ENCODE data around the gene DLEU7.

Gene DLEU7

GRCh38 chr13:50855681-50856080 lies 12.2 kb upstream of the DLEU7 start (continued):
- TF ChIP-seq ZNF398 (tag by site-specific recombination; IDR thresholded peaks at IDR 0.05): no peak
- TF ChIP-seq ZNF433 (tag by site-specific recombination; IDR thresholded peaks at IDR 0.05; ENCODE audit: low read depth): no peak
- TF ChIP-seq WT1 (tag by site-specific recombination; IDR thresholded peaks at IDR 0.05): no peak
- no peak for TF ChIP-seq ZBTB21 (tag by site-specific recombination; IDR thresholded peaks at IDR 0.05)
- TF ChIP-seq ZNF10 (tag by site-specific recombination; IDR thresholded peaks at IDR 0.05): no peak
- TF ChIP-seq ZNF174 (tag by site-specific recombination; IDR thresholded peaks at IDR 0.05): no peak

- Histone ChIP-seq H3K4me1 (ENCODE audit: control insufficient read depth, insufficient read depth, low read length) (no peaks in the 10 kb centered on the region), H3K27ac (ENCODE audit: extremely low read depth, low read depth, low read length) (no peak overlapping the region), H3K9me3 (ENCODE audit: control insufficient read depth, insufficient read depth, low read depth, low read length) (no peaks in the 10 kb centered on the region), H3K36me3 (ENCODE audit: control insufficient read depth in 2 of 2, insufficient read depth in 1 of 2, low read length in 2 of 2) (no peaks in the 10 kb centered on the region), H3K4me3 (ENCODE audit: low read depth, low read length) (no peak overlapping the region)
- TF ChIP-seq ZNF645 (tag by site-specific recombination; IDR thresholded peaks at IDR 0.05) (no peak), TCF7L2 (IDR thresholded peaks at IDR 0.05; ENCODE audit: borderline replicate concordance, low read depth, low read length) (no peak), ZNF544 (tag by site-specific recombination; IDR thresholded peaks at IDR 0.05) (no peak)
- ChIA-PET CTCF (no interaction called here), POLR2A (no interaction called here)
Observed at GRCh38 chr13:50850445-50850844, 7.0 kb upstream of the DLEU7 start.

GRCh38 chr13:50847501-50847900 lies 4.0 kb upstream of the DLEU7 start:
- ChIA-PET POLR2A (no interaction called here), CTCF (interaction anchor here (0.5 kb wide), 1 partner anchor 685 kb away, joined by 3 read pairs; no protein-coding TSS in a partner anchor)
- Histone ChIP-seq H3K9me3 (ENCODE audit: control insufficient read depth, insufficient read depth, low read depth, low read length) (no peaks in the 10 kb centered on the region), H3K27ac (ENCODE audit: extremely low read depth, low read depth, low read length) (no peak overlapping the region), H3K4me1 (ENCODE audit: control insufficient read depth, insufficient read depth, low read length) (no peaks in the 10 kb centered on the region), H3K4me3 (ENCODE audit: low read depth, low read length) (no peak overlapping the region), H3K36me3 (ENCODE audit: control insufficient read depth in 2 of 2, insufficient read depth in 1 of 2, low read length in 2 of 2) (no peaks in the 10 kb centered on the region)
- TF ChIP-seq ZNF513 (tag by site-specific recombination; IDR thresholded peaks at IDR 0.05) (no peak), ZSCAN30 (tag by site-specific recombination; IDR thresholded peaks at IDR 0.05) (no peak), ZNF830 (tag by site-specific recombination; IDR thresholded peaks at IDR 0.05; ENCODE audit: low read depth) (no peak), ZNF510 (tag by site-specific recombination; IDR thresholded peaks at IDR 0.05; ENCODE audit: insufficient replicate concordance) (no peak), ZNF112 (tag by site-specific recombination; IDR thresholded peaks at IDR 0.05) (no peak), KLF9 (tag by site-specific recombination; IDR thresholded peaks at IDR 0.05; ENCODE audit: low read depth) (no peak), ZSCAN18 (tag by site-specific recombination; IDR thresholded peaks at IDR 0.05) (no peak), ZBTB49 (tag by site-specific recombination; IDR thresholded peaks at IDR 0.05; ENCODE audit: low read depth) (no peak), ZNF362 (tag by site-specific recombination; IDR thresholded peaks at IDR 0.05) (no peak), PRDM4 (tag by site-specific recombination; IDR thresholded peaks at IDR 0.05) (no peak), MZF1 (tag by site-specific recombination; IDR thresholded peaks at IDR 0.05; ENCODE audit: borderline replicate concordance) (no peak), ZNF548 (tag by site-specific recombination; IDR thresholded peaks at IDR 0.05) (no peak), ZNF157 (tag by site-specific recombination; IDR thresholded peaks at IDR 0.05) (no peak)
